HG03060 (cell line): ENCODE measurements around the gene PIEZO1.

Experiments used
- ATAC-seq: cut with Tn5 transposase; IDR thresholded peaks from one replicate; pipeline ENCODE4 v1.9.1; 2021; ENCODE audit warnings: low read depth, moderate number of reproducible peaks; ENCODE audit not compliant: unreplicated experiment

PIEZO1 gene

GRCh38 chr16:88723507-88723887 lies 61.5 kb downstream of the PIEZO1 start:
- ATAC-seq: no peak

- no peak for ATAC-seq
Measured at GRCh38 chr16:88722784-88723506, 62.1 kb downstream of the PIEZO1 start.

GRCh38 chr16:88721815-88722755 lies 62.9 kb downstream of the PIEZO1 start:
- no peak for ATAC-seq

GRCh38 chr16:88721236-88721635 lies 63.8 kb downstream of the PIEZO1 start:
- no peak for ATAC-seq

- ATAC-seq: no peak
Measured at GRCh38 chr16:88720396-88720970, 64.5 kb downstream of the PIEZO1 start.

GRCh38 chr16:88719933-88720296 lies 65.1 kb downstream of the PIEZO1 start:
- no peak for ATAC-seq

- no peak for ATAC-seq
Measured at GRCh38 chr16:88719267-88719932, 65.6 kb downstream of the PIEZO1 start.

- ATAC-seq: no peak
Measured at GRCh38 chr16:88718178-88718577, 66.8 kb downstream of the PIEZO1 start.

GRCh38 chr16:88716601-88717001 lies 68.4 kb downstream of the PIEZO1 start:
- no peak for ATAC-seq

GRCh38 chr16:88716201-88716600 lies 68.8 kb downstream of the PIEZO1 start:
- no peak for ATAC-seq

- ATAC-seq: no peak
Measured at GRCh38 chr16:88715312-88716190, 69.5 kb downstream of the PIEZO1 start.

GRCh38 chr16:88714420-88715302 lies 70.4 kb downstream of the PIEZO1 start:
- no peak for ATAC-seq

- no peak for ATAC-seq
Measured at GRCh38 chr16:88713568-88714419, 71.2 kb downstream of the PIEZO1 start.

- no peak for ATAC-seq
Measured at GRCh38 chr16:88713054-88713453, 72.0 kb downstream of the PIEZO1 start.

GRCh38 chr16:88712362-88712979 lies 72.5 kb downstream of the PIEZO1 start:
- no peak for ATAC-seq

- no peak for ATAC-seq
Measured at GRCh38 chr16:88711750-88712340, 73.2 kb downstream of the PIEZO1 start.

- no peak for ATAC-seq
Measured at GRCh38 chr16:88710556-88710955, 74.5 kb downstream of the PIEZO1 start.
